Astrocyte of the cerebellum (primary cell): ENCODE data around the gene MSMP.

Source experiments
- DNase-seq: peaks from one replicate; pipeline ENCODE4 v3.0.0-alpha.2; 2011; ENCODE audit warnings: low read depth
- H3K4me3 ChIP-seq: 2 replicates; pipeline ENCODE4 v1.5.1; 2011; ENCODE audit warnings: mild to moderate bottlenecking, low read depth, low read length, moderate library complexity
- CTCF ChIP-seq: IDR thresholded peaks from 2 replicates; pipeline ENCODE4 v1.5.1; 2012; ENCODE audit warnings: low read length, low read depth, moderate library complexity, mild to moderate bottlenecking; ENCODE audit errors: missing control alignments
- in situ Hi-C: cut with HindIII; loops from 2 replicates; pipeline ENCODE4 v1.10.0; 2017; ENCODE audit warnings: low sequenced_read_pairs

The MSMP gene

DNA sequence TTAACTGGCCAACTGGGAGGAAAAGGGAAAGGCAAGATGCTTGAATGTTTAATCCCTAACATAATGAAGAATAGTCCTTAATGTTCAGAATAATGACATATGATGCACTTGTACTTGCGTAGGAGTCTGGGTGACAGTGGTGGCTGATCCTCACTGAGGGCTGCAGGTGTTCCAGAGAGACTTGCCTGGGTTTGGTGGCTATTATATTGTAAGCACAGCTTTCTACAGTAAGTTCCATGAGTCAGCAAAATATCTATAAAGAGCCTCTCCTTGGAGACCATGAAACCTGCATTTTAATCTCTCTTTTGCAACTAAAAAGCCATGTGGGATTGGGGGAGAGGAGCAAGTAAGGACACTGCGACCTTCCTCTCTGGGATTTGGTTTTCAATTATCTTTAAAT is 35.5 kb upstream of the MSMP start:
- DNase-seq = no peak
- H3K4me3 ChIP-seq = no peak overlapping the region
- in situ Hi-C loops = no loop called here
- TF ChIP-seq CTCF = no peak

DNA sequence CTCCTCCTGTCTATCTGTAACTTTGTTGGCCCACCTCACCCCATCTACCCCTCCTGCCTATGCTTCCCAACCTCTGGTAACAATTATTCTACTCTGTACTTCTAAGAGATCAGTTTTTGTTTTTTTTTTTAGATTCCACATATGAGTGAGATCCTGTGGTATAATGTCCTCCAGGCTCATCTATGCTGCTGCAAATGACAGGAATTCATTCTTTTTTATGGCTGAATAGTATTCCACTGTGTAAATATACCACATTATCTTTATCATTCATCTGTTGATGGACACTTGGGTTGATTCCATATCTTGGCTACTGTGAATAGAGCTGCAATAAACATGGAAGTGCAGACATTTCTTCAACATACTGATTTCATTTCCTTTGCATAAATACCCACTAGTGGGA is 29.3 kb upstream of the MSMP start:
- DNase-seq = no peak

GRCh38 chr9:35781066-35781465 is 27.0 kb upstream of the MSMP start:
- TF ChIP-seq CTCF = no peak
- in situ Hi-C loops = no loop called here
- no peak overlapping the region for H3K4me3 ChIP-seq
- DNase-seq = no peak

More for the DNA sequence above, 29.3 kb upstream of the MSMP start:
- in situ Hi-C loops = no loop called here
- no peak for TF ChIP-seq CTCF
- H3K4me3 ChIP-seq = no peak overlapping the region

- no peak overlapping the region for H3K4me3 ChIP-seq
- no peak for DNase-seq
- TF ChIP-seq CTCF = no peak
- in situ Hi-C loops = no loop called here
Observed at GRCh38 chr9:35778496-35778895, 24.4 kb upstream of the MSMP start.

- DNase-seq = no peak
- no peak overlapping the region for H3K4me3 ChIP-seq
- TF ChIP-seq CTCF = no peak
- in situ Hi-C loops = no loop called here
Observed at GRCh38 chr9:35776018-35776417, 21.9 kb upstream of the MSMP start.

DNA sequence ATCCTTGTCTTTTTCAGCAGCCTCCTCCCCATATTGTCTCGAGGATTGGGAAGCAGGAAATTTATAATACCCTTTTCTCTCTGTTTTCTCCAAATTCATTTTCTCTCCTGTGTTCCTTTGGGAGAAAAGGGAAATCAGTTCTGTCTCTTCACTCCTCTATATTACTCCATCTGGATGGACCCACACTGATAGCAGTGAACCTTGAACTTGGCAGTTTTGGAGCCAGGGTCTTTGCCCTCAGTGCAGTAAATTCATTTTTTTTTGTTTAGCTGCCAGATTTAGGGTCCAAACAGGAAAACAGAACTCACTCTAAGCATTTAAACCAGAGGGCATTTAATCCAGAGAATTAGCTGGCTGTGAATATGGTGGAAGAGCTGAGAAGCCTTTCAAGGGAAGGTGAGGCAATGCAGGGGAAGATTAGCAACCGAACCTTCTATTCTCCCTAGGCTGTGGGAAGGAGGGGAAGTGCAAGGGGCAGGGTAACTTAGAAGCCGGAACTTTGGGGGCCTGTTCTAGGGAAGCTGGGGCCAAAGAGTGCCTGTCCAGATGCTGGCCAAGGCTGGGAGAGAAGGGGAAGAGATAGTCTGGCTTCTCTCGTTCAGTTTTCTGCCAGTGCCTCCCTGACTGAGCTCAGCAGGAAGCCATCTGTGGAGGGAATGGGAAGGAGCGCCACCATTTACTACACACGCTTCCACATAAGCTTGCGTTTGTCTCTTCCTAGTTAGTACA is 21.0 kb upstream of the MSMP start:
- in situ Hi-C loops = loop anchor here (25.0 kb wide), 1 partner anchor 112 kb away; no protein-coding TSS in a partner anchor
- DNase-seq = no peak
- no peak for TF ChIP-seq CTCF
- H3K4me3 ChIP-seq = no peak overlapping the region
